Measurements from ENCODE around the gene ANKS1A. TPM values are rescaled to one million over a fixed set of nuclear protein-coding genes. Genes with fewer than 3 reads are reported as not detected.

Gene ANKS1A
- polyA plus RNA-seq, 3 donors, result 1.7 to 8.0 (median 3.1) TPM

DNA sequence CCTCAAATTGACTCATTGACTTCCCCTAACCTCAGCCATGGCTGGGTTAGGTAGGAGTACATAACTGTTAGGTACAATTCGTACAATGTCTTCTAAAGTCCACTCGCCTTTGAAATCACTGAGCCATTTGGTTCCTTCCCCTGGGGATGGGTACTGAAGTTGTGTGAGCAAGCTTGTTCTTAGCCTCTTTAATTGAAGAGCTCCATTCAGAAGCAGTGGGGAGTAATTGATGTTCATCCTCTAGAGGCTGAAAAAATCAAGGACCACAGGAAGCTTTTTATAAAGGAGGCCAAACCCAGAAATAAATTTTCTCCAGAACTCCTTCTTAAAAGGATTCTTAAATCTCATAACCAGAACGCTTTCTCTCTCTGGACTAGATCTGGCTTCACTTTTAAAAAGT, 60.6 kb downstream of the ANKS1A start:
- H3K9me3 Mint-ChIP-seq, result peaks cover 0 to 2% (median 0%) of the 10 kb centered on the region in 7 donors
- peaks cover 5% of the 10 kb centered on the region in 2 donors for H3K36me3 Mint-ChIP-seq
- no peaks in the 10 kb centered on the region for H3K27me3 Mint-ChIP-seq (ENCODE audit: low read depth in 3 of 3)
- no CpG with 5 or more reads among the region's 3 CpGs for WGBS (ENCODE audit: insufficient coverage)
- H3K4me1 Mint-ChIP-seq, result peaks cover 13% of the 10 kb centered on the region
- Histone ChIP-seq H2AFZ (ENCODE audit: insufficient read depth, low read depth, low read length, poor library complexity, severe bottlenecking) (no peak overlapping the region), H3K4me2 (replicated peaks; ENCODE audit: extremely low read depth, low read length, poor library complexity, severe bottlenecking) (no peak overlapping the region), H4K20me1 (ENCODE audit: insufficient read depth, low read length) (peaks cover 71% of the 10 kb centered on the region), H3K27ac (ENCODE audit: low read depth in 1 of 2, low read length in 2 of 2) (no peak overlapping the region), H3K4me1 (ENCODE audit: control insufficient read depth in 1 of 2, insufficient read depth in 2 of 2, low read length in 2 of 2) (peaks cover 2 to 4% of the 10 kb centered on the region in 2 donors), H3K27me3 (ENCODE audit: control insufficient read depth in 2 of 2, insufficient read depth in 2 of 2, low read length in 2 of 2) (no peaks in the 10 kb centered on the region), H3K79me2 (ENCODE audit: insufficient read depth, low read length) (peaks cover 32% of the 10 kb centered on the region), H3K9ac (ENCODE audit: insufficient read depth, low read length, poor library complexity, severe bottlenecking) (no peak overlapping the region), H3K9me3 (replicated peaks in 1 of 2; ENCODE audit: control insufficient read depth in 1 of 2, insufficient read depth in 1 of 2, low read length in 2 of 2) (no peaks in the 10 kb centered on the region), H3K36me3 (replicated peaks in 1 of 2; ENCODE audit: control insufficient read depth in 1 of 2, insufficient read depth in 2 of 2, low read length in 2 of 2) (no peaks in the 10 kb centered on the region), H3K4me3 (replicated peaks in 1 of 3; ENCODE audit: low read depth in 2 of 3, low read length in 3 of 3) (no peak overlapping the region)
- DNase-seq, result no peak
- TF ChIP-seq, protein P1, sequence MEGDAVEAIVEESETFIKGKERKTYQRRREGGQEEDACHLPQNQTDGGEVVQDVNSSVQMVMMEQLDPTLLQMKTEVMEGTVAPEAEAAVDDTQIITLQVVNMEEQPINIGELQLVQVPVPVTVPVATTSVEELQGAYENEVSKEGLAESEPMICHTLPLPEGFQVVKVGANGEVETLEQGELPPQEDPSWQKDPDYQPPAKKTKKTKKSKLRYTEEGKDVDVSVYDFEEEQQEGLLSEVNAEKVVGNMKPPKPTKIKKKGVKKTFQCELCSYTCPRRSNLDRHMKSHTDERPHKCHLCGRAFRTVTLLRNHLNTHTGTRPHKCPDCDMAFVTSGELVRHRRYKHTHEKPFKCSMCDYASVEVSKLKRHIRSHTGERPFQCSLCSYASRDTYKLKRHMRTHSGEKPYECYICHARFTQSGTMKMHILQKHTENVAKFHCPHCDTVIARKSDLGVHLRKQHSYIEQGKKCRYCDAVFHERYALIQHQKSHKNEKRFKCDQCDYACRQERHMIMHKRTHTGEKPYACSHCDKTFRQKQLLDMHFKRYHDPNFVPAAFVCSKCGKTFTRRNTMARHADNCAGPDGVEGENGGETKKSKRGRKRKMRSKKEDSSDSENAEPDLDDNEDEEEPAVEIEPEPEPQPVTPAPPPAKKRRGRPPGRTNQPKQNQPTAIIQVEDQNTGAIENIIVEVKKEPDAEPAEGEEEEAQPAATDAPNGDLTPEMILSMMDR (IDR thresholded peaks at IDR 0.05), result no peak
- no peak overlapping the region for H3K4me3 Mint-ChIP-seq
- intact Hi-C loops (cut with micrococcal nuclease), result no loop called here
- H3K27ac Mint-ChIP-seq, result no peak overlapping the region

GRCh38 chr6:34950849-34951248, 61.8 kb downstream of the ANKS1A start:
- Mint-ChIP-seq H3K4me3 (no peak overlapping the region), H3K4me1 (peaks cover 24% of the 10 kb centered on the region), H3K9me3 (peaks cover 0 to 2% (median 0%) of the 10 kb centered on the region in 7 donors), H3K36me3 (peaks cover 4 to 5% of the 10 kb centered on the region in 2 donors), H3K27ac (peak overlapping the region in 1 of 7 donors; percentile 60), H3K27me3 (ENCODE audit: low read depth in 3 of 3) (no peaks in the 10 kb centered on the region)
- WGBS (ENCODE audit: insufficient coverage), result 100% methylated on average over 1 of the region's 5 CpGs
- peaks cover 14 to 15% of the 10 kb centered on the region in 2 donors for H3K4me1 ChIP-seq (ENCODE audit: control insufficient read depth in 1 of 2, insufficient read depth in 2 of 2, low read length in 2 of 2)
- no peak overlapping the region for H3K9ac ChIP-seq (ENCODE audit: insufficient read depth, low read length, poor library complexity, severe bottlenecking)
- peaks cover 66% of the 10 kb centered on the region for H4K20me1 ChIP-seq (ENCODE audit: insufficient read depth, low read length)
- H3K27me3 ChIP-seq (ENCODE audit: control insufficient read depth in 2 of 2, insufficient read depth in 2 of 2, low read length in 2 of 2), result no peaks in the 10 kb centered on the region
- no peak for DNase-seq
- H3K9me3 ChIP-seq (replicated peaks in 1 of 2; ENCODE audit: control insufficient read depth in 1 of 2, insufficient read depth in 1 of 2, low read length in 2 of 2), result no peaks in the 10 kb centered on the region
- intact Hi-C loops (cut with micrococcal nuclease), result no loop called here
- H3K79me2 ChIP-seq (ENCODE audit: insufficient read depth, low read length), result peaks cover 38% of the 10 kb centered on the region
- H2AFZ ChIP-seq (ENCODE audit: insufficient read depth, low read depth, low read length, poor library complexity, severe bottlenecking), result no peak overlapping the region
- H3K27ac ChIP-seq (ENCODE audit: low read depth in 1 of 2, low read length in 2 of 2), result no peak overlapping the region
- TF ChIP-seq, protein P1 (IDR thresholded peaks at IDR 0.05), result no peak
- no peak overlapping the region for H3K4me2 ChIP-seq (replicated peaks; ENCODE audit: extremely low read depth, low read length, poor library complexity, severe bottlenecking)
- H3K36me3 ChIP-seq (replicated peaks in 1 of 2; ENCODE audit: control insufficient read depth in 1 of 2, insufficient read depth in 2 of 2, low read length in 2 of 2), result no peaks in the 10 kb centered on the region
- H3K4me3 ChIP-seq (replicated peaks in 1 of 3; ENCODE audit: low read depth in 2 of 3, low read length in 3 of 3), result no peak overlapping the region

Data from CD14-positive monocyte (primary cell).